ENCODE measurements around the gene ADSS1. TPM values are rescaled to one million over a fixed set of nuclear protein-coding genes. Genes with fewer than 3 reads are reported as not detected.

ADSS1 gene
- total and polyA plus RNA-seq, 4 donors = 5.3 to 9.3 (median 7.1) TPM

GRCh38 chr14:104734051-104734587 lies 10.1 kb downstream of the ADSS1 start:
- Histone ChIP-seq H3K4me3 (no peak overlapping the region), H3K9ac (ENCODE audit: insufficient read depth in 1 of 2, low read length in 2 of 2) (no peak overlapping the region), H3K36me3 (ENCODE audit: control insufficient read depth in 4 of 4, insufficient read depth in 4 of 4, low read length in 4 of 4) (no peaks in the 10 kb centered on the region), H3K9me3 (ENCODE audit: control insufficient read depth in 4 of 4, insufficient read depth in 3 of 4, low read length in 3 of 4) (no peaks in the 10 kb centered on the region), H3K27me3 (ENCODE audit: control insufficient read depth in 3 of 3, insufficient read depth in 3 of 3, low read length in 2 of 3) (no peaks in the 10 kb centered on the region), H3K4me1 (ENCODE audit: control insufficient read depth in 5 of 5, insufficient read depth in 5 of 5, low read length in 5 of 5) (peaks cover 0 to 19% (median 8%) of the 10 kb centered on the region in 5 donors), H3K27ac (ENCODE audit: low read depth in 1 of 2, low read length in 1 of 2) (peak overlapping the region in 1 of 2 donors; percentile 95)
- ATAC-seq (ENCODE audit: insufficient read depth, low FRiP score) (no peak), DNase-seq (no peak)
- WGBS, 2 donors = 84 to 98% methylated on average over 6 of the region's 6 CpGs
- no peak for TF ChIP-seq CTCF (IDR thresholded peaks at IDR 0.05; ENCODE audit: control extremely low read depth, extremely low read depth)

DNA sequence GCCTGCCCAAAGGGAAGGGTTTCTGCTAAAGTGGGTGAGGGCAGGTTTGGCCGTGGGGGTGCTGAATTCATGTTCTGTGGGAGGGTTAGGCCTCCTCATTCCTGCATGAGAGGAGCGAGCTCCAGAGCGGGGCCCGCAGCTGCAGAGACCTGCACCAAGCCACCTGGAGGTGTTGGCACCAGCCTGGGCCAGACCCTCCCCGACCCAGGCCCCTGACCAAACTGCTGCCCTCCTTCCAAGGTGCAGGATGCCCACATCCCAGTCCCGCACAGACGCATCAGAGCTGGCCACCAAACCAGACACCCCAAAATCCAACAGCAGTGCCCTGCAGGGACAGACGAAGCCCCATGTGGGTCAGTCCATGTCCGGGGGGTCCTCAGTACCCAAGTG lies 10.6 kb downstream of the ADSS1 start:
- WGBS, 2 donors = 94 to 95% methylated on average over 9 of the region's 9 CpGs
- no peak for ATAC-seq (ENCODE audit: insufficient read depth, low FRiP score)
- H3K9me3 ChIP-seq (ENCODE audit: control insufficient read depth in 4 of 4, insufficient read depth in 3 of 4, low read length in 3 of 4) = no peaks in the 10 kb centered on the region
- H3K4me1 ChIP-seq (ENCODE audit: control insufficient read depth in 5 of 5, insufficient read depth in 5 of 5, low read length in 5 of 5) = peaks cover 0 to 19% (median 8%) of the 10 kb centered on the region in 5 donors
- no peaks in the 10 kb centered on the region for H3K36me3 ChIP-seq (ENCODE audit: control insufficient read depth in 4 of 4, insufficient read depth in 4 of 4, low read length in 4 of 4)
- no peaks in the 10 kb centered on the region for H3K27me3 ChIP-seq (ENCODE audit: control insufficient read depth in 3 of 3, insufficient read depth in 3 of 3, low read length in 2 of 3)
- H3K4me3 ChIP-seq = no peak overlapping the region
- DNase-seq = no peak
- no peak overlapping the region for H3K9ac ChIP-seq (ENCODE audit: insufficient read depth in 1 of 2, low read length in 2 of 2)
- TF ChIP-seq CTCF (IDR thresholded peaks at IDR 0.05; ENCODE audit: control extremely low read depth, extremely low read depth) = no peak
- peak overlapping the region in 1 of 2 donors; percentile 95 for H3K27ac ChIP-seq (ENCODE audit: low read depth in 1 of 2, low read length in 1 of 2)

DNA sequence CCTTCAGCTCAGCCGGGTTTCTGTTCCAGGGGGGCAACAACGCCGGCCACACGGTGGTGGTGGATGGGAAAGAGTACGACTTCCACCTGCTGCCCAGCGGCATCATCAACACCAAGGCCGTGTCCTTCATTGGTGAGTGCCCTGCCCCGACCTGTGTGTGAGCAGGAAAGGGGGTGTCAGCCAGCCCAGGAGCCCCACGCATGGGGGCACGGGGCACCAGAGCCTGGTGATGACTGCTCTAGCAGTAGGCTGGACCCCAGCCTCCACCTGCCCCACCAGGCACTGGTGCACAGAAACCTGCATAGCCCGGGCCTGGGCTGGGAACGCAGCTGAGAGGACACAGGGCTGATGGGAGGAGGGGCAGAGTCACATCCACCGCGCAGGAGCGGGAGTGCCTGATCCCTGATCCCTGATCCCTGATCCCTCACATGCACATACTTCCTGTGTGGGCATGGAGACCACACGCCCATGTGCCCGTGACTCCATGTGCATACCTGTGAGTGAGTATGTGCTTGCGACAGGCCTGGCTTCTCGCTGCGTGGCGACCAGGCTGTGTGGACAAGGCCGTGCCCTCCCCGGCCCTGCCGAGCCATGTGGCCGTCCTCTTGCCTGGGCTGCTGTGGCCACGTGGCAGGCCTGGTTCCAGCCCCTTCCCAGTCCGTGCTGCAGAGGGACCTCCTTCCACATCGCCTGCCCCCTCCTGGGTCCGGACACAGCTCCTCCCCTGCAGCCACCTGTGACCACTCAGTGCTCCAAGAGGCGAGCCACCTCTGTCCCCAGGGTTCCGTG lies 11.2 kb downstream of the ADSS1 start:
- Histone ChIP-seq H3K9me3 (ENCODE audit: control insufficient read depth in 4 of 4, insufficient read depth in 3 of 4, low read length in 3 of 4) (no peaks in the 10 kb centered on the region), H3K27ac (ENCODE audit: low read depth in 1 of 2, low read length in 1 of 2) (peak overlapping the region; percentile 78 to 95)
- WGBS, 2 donors = 89 to 93% methylated on average over 31 of the region's 31 CpGs

More for the DNA sequence above, 11.2 kb downstream of the ADSS1 start:
- no peak for TF ChIP-seq CTCF (IDR thresholded peaks at IDR 0.05; ENCODE audit: control extremely low read depth, extremely low read depth)
- ATAC-seq (ENCODE audit: insufficient read depth, low FRiP score) (no peak), DNase-seq (no peak)
- Histone ChIP-seq H3K36me3 (ENCODE audit: control insufficient read depth in 4 of 4, insufficient read depth in 4 of 4, low read length in 4 of 4) (peaks cover 0 to 2% (median 0%) of the 10 kb centered on the region in 4 donors), H3K9ac (ENCODE audit: insufficient read depth in 1 of 2, low read length in 2 of 2) (no peak overlapping the region), H3K4me3 (no peak overlapping the region), H3K4me1 (ENCODE audit: control insufficient read depth in 5 of 5, insufficient read depth in 5 of 5, low read length in 5 of 5) (peaks cover 0 to 19% (median 8%) of the 10 kb centered on the region in 5 donors), H3K27me3 (ENCODE audit: control insufficient read depth in 3 of 3, insufficient read depth in 3 of 3, low read length in 2 of 3) (no peaks in the 10 kb centered on the region)

Measured in lung (tissue), 12 donors.